ENCODE measurements around the gene TRPV5.

Gene TRPV5

GRCh38 chr7:142954680-142955268, 21.2 kb upstream of the TRPV5 start:
- H3K27me3 Mint-ChIP-seq = peaks cover 6% of the 10 kb centered on the region
- no peak overlapping the region for H3K4me3 Mint-ChIP-seq
- no peaks in the 10 kb centered on the region for H3K4me1 Mint-ChIP-seq (ENCODE audit: low read depth)
- peaks cover 26% of the 10 kb centered on the region for H3K9me3 Mint-ChIP-seq (ENCODE audit: low read depth)
- H3K27ac Mint-ChIP-seq = no peak overlapping the region
- peaks cover 6% of the 10 kb centered on the region for H3K36me3 Mint-ChIP-seq

- H3K27me3 Mint-ChIP-seq = peaks cover 6% of the 10 kb centered on the region
- H3K9me3 Mint-ChIP-seq (ENCODE audit: low read depth) = peaks cover 10% of the 10 kb centered on the region
- H3K36me3 Mint-ChIP-seq = no peaks in the 10 kb centered on the region
- no peaks in the 10 kb centered on the region for H3K4me1 Mint-ChIP-seq (ENCODE audit: low read depth)
- no peak overlapping the region for H3K4me3 Mint-ChIP-seq
- no peak overlapping the region for H3K27ac Mint-ChIP-seq
These were observed 16.7 kb upstream of the TRPV5 start for GRCh38 chr7:142950235-142950634.

- Mint-ChIP-seq H3K27ac (no peak overlapping the region), H3K36me3 (no peaks in the 10 kb centered on the region), H3K27me3 (peaks cover 6% of the 10 kb centered on the region), H3K4me1 (ENCODE audit: low read depth) (no peaks in the 10 kb centered on the region), H3K4me3 (no peak overlapping the region), H3K9me3 (ENCODE audit: low read depth) (no peaks in the 10 kb centered on the region)
These were observed 15.1 kb upstream of the TRPV5 start for GRCh38 chr7:142948603-142949002.

- no peaks in the 10 kb centered on the region for H3K9me3 Mint-ChIP-seq (ENCODE audit: low read depth)
- no peaks in the 10 kb centered on the region for H3K36me3 Mint-ChIP-seq
- H3K4me1 Mint-ChIP-seq (ENCODE audit: low read depth) = no peaks in the 10 kb centered on the region
- no peak overlapping the region for H3K4me3 Mint-ChIP-seq
- H3K27ac Mint-ChIP-seq = no peak overlapping the region
- H3K27me3 Mint-ChIP-seq = peaks cover 2% of the 10 kb centered on the region
These were observed 11.5 kb upstream of the TRPV5 start for GRCh38 chr7:142945001-142945400.

GRCh38 chr7:142943706-142944268, 10.2 kb upstream of the TRPV5 start:
- Mint-ChIP-seq H3K4me3 (no peak overlapping the region), H3K36me3 (no peaks in the 10 kb centered on the region), H3K4me1 (ENCODE audit: low read depth) (no peaks in the 10 kb centered on the region), H3K27me3 (peaks cover 2% of the 10 kb centered on the region), H3K27ac (no peak overlapping the region), H3K9me3 (ENCODE audit: low read depth) (no peaks in the 10 kb centered on the region)

GRCh38 chr7:142942746-142943145, 9.2 kb upstream of the TRPV5 start:
- H3K4me1 Mint-ChIP-seq (ENCODE audit: low read depth) = no peaks in the 10 kb centered on the region
- H3K9me3 Mint-ChIP-seq (ENCODE audit: low read depth) = no peaks in the 10 kb centered on the region
- no peak overlapping the region for H3K4me3 Mint-ChIP-seq
- no peak overlapping the region for H3K27ac Mint-ChIP-seq
- H3K36me3 Mint-ChIP-seq = no peaks in the 10 kb centered on the region
- H3K27me3 Mint-ChIP-seq = peaks cover 2% of the 10 kb centered on the region

GRCh38 chr7:142941541-142941940, 8.0 kb upstream of the TRPV5 start:
- Mint-ChIP-seq H3K36me3 (no peaks in the 10 kb centered on the region), H3K27me3 (no peaks in the 10 kb centered on the region), H3K4me1 (ENCODE audit: low read depth) (no peaks in the 10 kb centered on the region), H3K9me3 (ENCODE audit: low read depth) (no peaks in the 10 kb centered on the region), H3K27ac (no peak overlapping the region), H3K4me3 (no peak overlapping the region)

- Mint-ChIP-seq H3K27ac (no peak overlapping the region), H3K27me3 (no peaks in the 10 kb centered on the region), H3K4me1 (ENCODE audit: low read depth) (no peaks in the 10 kb centered on the region), H3K4me3 (no peak overlapping the region), H3K9me3 (ENCODE audit: low read depth) (no peaks in the 10 kb centered on the region), H3K36me3 (no peaks in the 10 kb centered on the region)
These were observed 7.5 kb upstream of the TRPV5 start for GRCh38 chr7:142940966-142941535.

GRCh38 chr7:142939226-142939910, 5.8 kb upstream of the TRPV5 start, which contains the start of gene LLCFC1:
TSS of gene LLCFC1 (plus strand) at chr7:142939484. CDS start at chr7:142939622, 138 bp downstream.
- no peak within 1 kb of the TSS for H3K27ac Mint-ChIP-seq
- H3K4me3 Mint-ChIP-seq = no peak within 1 kb of the TSS
- H3K27me3 Mint-ChIP-seq = no peaks in the 10 kb centered on the region
- H3K36me3 Mint-ChIP-seq = no peaks in the 10 kb centered on the region
- no peaks in the 10 kb centered on the region for H3K4me1 Mint-ChIP-seq (ENCODE audit: low read depth)
- no peaks in the 10 kb centered on the region for H3K9me3 Mint-ChIP-seq (ENCODE audit: low read depth)

GRCh38 chr7:142938611-142939010, 5.1 kb upstream of the TRPV5 start:
- Mint-ChIP-seq H3K9me3 (ENCODE audit: low read depth) (no peaks in the 10 kb centered on the region), H3K4me3 (no peak overlapping the region), H3K4me1 (ENCODE audit: low read depth) (no peaks in the 10 kb centered on the region), H3K36me3 (no peaks in the 10 kb centered on the region), H3K27me3 (no peaks in the 10 kb centered on the region), H3K27ac (no peak overlapping the region)

- H3K27me3 Mint-ChIP-seq = no peaks in the 10 kb centered on the region
- H3K36me3 Mint-ChIP-seq = no peaks in the 10 kb centered on the region
- no peaks in the 10 kb centered on the region for H3K9me3 Mint-ChIP-seq (ENCODE audit: low read depth)
- no peaks in the 10 kb centered on the region for H3K4me1 Mint-ChIP-seq (ENCODE audit: low read depth)
- no peak overlapping the region for H3K27ac Mint-ChIP-seq
- no peak overlapping the region for H3K4me3 Mint-ChIP-seq
These were observed 2.5 kb upstream of the TRPV5 start for GRCh38 chr7:142935941-142936565.

- H3K36me3 Mint-ChIP-seq = no peaks in the 10 kb centered on the region
- H3K4me1 Mint-ChIP-seq (ENCODE audit: low read depth) = no peaks in the 10 kb centered on the region
- no peaks in the 10 kb centered on the region for H3K27me3 Mint-ChIP-seq
- no peak overlapping the region for H3K27ac Mint-ChIP-seq
- no peak overlapping the region for H3K4me3 Mint-ChIP-seq
- H3K9me3 Mint-ChIP-seq (ENCODE audit: low read depth) = no peaks in the 10 kb centered on the region
These were observed 510 bp upstream of the TRPV5 start for GRCh38 chr7:142934056-142934455.

- Mint-ChIP-seq H3K36me3 (no peaks in the 10 kb centered on the region), H3K27ac (no peak overlapping the region), H3K4me1 (ENCODE audit: low read depth) (no peaks in the 10 kb centered on the region), H3K27me3 (no peaks in the 10 kb centered on the region), H3K9me3 (ENCODE audit: low read depth) (no peaks in the 10 kb centered on the region), H3K4me3 (no peak overlapping the region)
These were observed 462 bp downstream of the TRPV5 start for GRCh38 chr7:142933092-142933475.

GRCh38 chr7:142932386-142933091, 1.0 kb downstream of the TRPV5 start:
- Mint-ChIP-seq H3K27me3 (no peaks in the 10 kb centered on the region), H3K27ac (no peak overlapping the region), H3K4me1 (ENCODE audit: low read depth) (no peaks in the 10 kb centered on the region), H3K4me3 (no peak overlapping the region), H3K9me3 (ENCODE audit: low read depth) (no peaks in the 10 kb centered on the region), H3K36me3 (no peaks in the 10 kb centered on the region)

All from activated naive CD8-positive, alpha-beta T cell (primary cell).